K562 (cell line): ENCODE data around the gene C2CD2. TPM values are rescaled to one million over a fixed set of nuclear protein-coding genes. Genes with fewer than 3 reads are reported as not detected.

ENCODE experiments used
- ATAC-seq: fragments of 200-7000 bp; cut with Tn5 transposase; 3 replicates; pipeline ENCODE4 v1.9.1; 2020; ENCODE audit warnings: moderate library complexity
- BruUV-seq: library from RNA; stranded (reverse); fragments of 400-500 nt; replicated peaks from 2 replicates; lab custom pipeline; 2021; lab: Mats Ljungman, UMichigan
- CTCF ChIA-PET: fragments of 300-600 bp; formaldehyde crosslinking; extraction: SDS; loops from one replicate; lab custom pipeline; 2021; ENCODE audit warnings: low intra/inter-chr PET ratio; lab: Yijun Ruan, JAX
- POLR2A ChIA-PET: fragments of 300-600, 350-650 bp; sonication (Branson Sonifier 250); formaldehyde crosslinking; extraction: SDS; loops from one replicate; lab custom pipeline; 2021; ENCODE audit warnings: antibody characterized with exemption, inconsistent platforms; lab: Yijun Ruan, JAX
- DNase-seq, 4 experiments: peaks; one replicate each; pipeline versions ENCODE4 v3.0.0 to v3.0.0-alpha.2; 2011 to 2018; ENCODE audit warnings: low spot score in 3 of 4, mixed read lengths in 3 of 4; ENCODE audit errors: extremely low read depth in 1 of 4
- FAIRE-seq: peaks from 2 replicates; lab custom pipeline; 2011; peaks lifted over from hg19 to GRCh38; lab: Jason Lieb, UNC
- H2AFZ ChIP-seq: 2 replicates; pipeline ENCODE4 v1.6.0; 2011; ENCODE audit warnings: low read depth, low read length, control low read depth, inconsistent platforms
- H3K27ac ChIP-seq: fragments of 200-600 bp; 3 replicates; pipeline ENCODE4 v1.8.0; 2011; ENCODE audit warnings: low read depth, mild to moderate bottlenecking, control low read depth, inconsistent platforms, low read length, moderate library complexity, mixed read lengths; ENCODE audit errors: extremely low read depth
- H3K27me3 ChIP-seq, 2 experiments: fragments of 300-600 bp in 1 of 2; 2 replicates in 1 of 2; 3 replicates in 1 of 2; pipeline versions ENCODE4 v1.6.0 to v1.8.0; 2011; ENCODE audit warnings: inconsistent platforms in 2 of 2, low read length in 2 of 2, mild to moderate bottlenecking in 1 of 2, mixed read lengths in 1 of 2, moderate library complexity in 1 of 2; ENCODE audit not compliant: control insufficient read depth in 2 of 2, insufficient read depth in 2 of 2
- H3K36me3 ChIP-seq: fragments of 300-600 bp; 3 replicates; pipeline ENCODE4 v1.8.0; 2011; ENCODE audit warnings: mild to moderate bottlenecking, low read length, inconsistent platforms; ENCODE audit not compliant: control insufficient read depth, insufficient read depth
- H3K4me1 ChIP-seq, 2 experiments: fragments of 200-600 bp in 1 of 2; replicated peaks in 1 of 2; 2 replicates in 1 of 2; 3 replicates in 1 of 2; pipeline versions ENCODE4 v1.5.1 to v1.8.0; 2011; ENCODE audit warnings: inconsistent platforms in 2 of 2, low read length in 2 of 2, mild to moderate bottlenecking in 1 of 2, mixed read lengths in 1 of 2, moderate library complexity in 1 of 2; ENCODE audit not compliant: control insufficient read depth in 2 of 2, insufficient read depth in 2 of 2
- H3K4me2 ChIP-seq: 2 replicates; pipeline ENCODE4 v1.6.1; 2011; ENCODE audit warnings: low read length, control low read depth, inconsistent platforms, mixed read lengths; ENCODE audit not compliant: insufficient read depth
- H3K4me3 ChIP-seq: fragments of 200-600 bp; sonication (generic), shearing (Covaris generic); 2 replicates; pipeline ENCODE4 v1.5.1; 2016; ENCODE audit warnings: control low read depth, inconsistent platforms
- H3K79me2 ChIP-seq: fragments of 200-600 bp; 3 replicates; pipeline ENCODE4 v1.8.0; 2011; ENCODE audit warnings: low read length, inconsistent platforms; ENCODE audit not compliant: control insufficient read depth, insufficient read depth
- H3K9ac ChIP-seq, 2 experiments: 2 replicates each; pipeline versions ENCODE4 v1.6.0 to v1.6.1; 2011; ENCODE audit warnings: low read depth in 2 of 2, low read length in 2 of 2, control low read depth in 1 of 2, inconsistent platforms in 1 of 2, mild to moderate bottlenecking in 1 of 2, mixed read lengths in 1 of 2; ENCODE audit not compliant: insufficient read depth in 1 of 2
- H3K9me1 ChIP-seq: one replicate; pipeline ENCODE4 v1.6.0; 2011; ENCODE audit warnings: inconsistent platforms, mild to moderate bottlenecking, low read length, moderate library complexity; ENCODE audit not compliant: control insufficient read depth, insufficient read depth
- H3K9me3 ChIP-seq: replicated peaks from 2 replicates; pipeline ENCODE4 v1.5.1; 2011; ENCODE audit warnings: low read depth, low read length, inconsistent platforms; ENCODE audit not compliant: control insufficient read depth, insufficient read depth
- H4K20me1 ChIP-seq: replicated peaks from 2 replicates; pipeline ENCODE4 v1.6.1; 2011; ENCODE audit warnings: low read length, inconsistent platforms, mixed read lengths; ENCODE audit not compliant: control insufficient read depth, insufficient read depth
- CBX3 ChIP-seq, 2 experiments: IDR thresholded peaks; 1 replicate in 1 of 2; 2 replicates in 1 of 2; pipeline ENCODE4 v1.6.1; 2012; ENCODE audit warnings: inconsistent platforms in 2 of 2, low read length in 2 of 2, borderline replicate concordance in 1 of 2, control low read depth in 1 of 2
- CREM ChIP-seq: IDR thresholded peaks from 2 replicates; pipeline ENCODE4 v1.6.1; 2014; ENCODE audit warnings: antibody characterized with exemption, low read depth
- NR1H2 ChIP-seq: sonication (generic); formaldehyde crosslinking; IDR thresholded peaks from 2 replicates; pipeline ENCODE4 v1.4.0; 2020; ENCODE audit warnings: mild to moderate bottlenecking, missing genetic modification reagents
- PML ChIP-seq: IDR thresholded peaks from 2 replicates; pipeline ENCODE4 v1.6.1; 2012; ENCODE audit warnings: low read length, inconsistent platforms
- RBM39 ChIP-seq: fragments of 200-400 bp; formaldehyde crosslinking; optimal IDR thresholded peaks from 2 replicates; pipeline ENCODE3; 2018; ENCODE audit warnings: low read depth, low read length
- RFX7 ChIP-seq: fragments of 250-450 bp; sonication (Bioruptor Pico); IDR thresholded peaks from 2 replicates; pipeline ENCODE4 v1.5.1; 2021; ENCODE audit warnings: mild to moderate bottlenecking
- SMARCA4 ChIP-seq: fragments of 450-650 bp; IDR thresholded peaks from 2 replicates; pipeline ENCODE4 v1.6.1; 2016
- SRSF3 ChIP-seq: fragments of 200-400 bp; formaldehyde crosslinking; IDR thresholded peaks from 2 replicates; pipeline ENCODE4 v1.6.1; 2016; ENCODE audit warnings: mild to moderate bottlenecking, low read length, moderate library complexity; ENCODE audit not compliant: insufficient read depth
- TEAD4 ChIP-seq, 2 experiments: sonication (generic) in 1 of 2; formaldehyde crosslinking in 1 of 2; IDR thresholded peaks; 2 replicates each; pipeline versions ENCODE4 v1.6.1 to v1.8.0; 2012 to 2022; ENCODE audit warnings: borderline replicate concordance in 1 of 2, inconsistent platforms in 1 of 2, low read length in 1 of 2, mild to moderate bottlenecking in 1 of 2, missing genetic modification reagents in 1 of 2
- TFAP4 ChIP-seq: sonication (generic); formaldehyde crosslinking; IDR thresholded peaks from 2 replicates; pipeline ENCODE4 v1.8.0; 2022; ENCODE audit warnings: missing genetic modification reagents, mild to moderate bottlenecking, moderate library complexity, borderline replicate concordance
- WHSC1 ChIP-seq: IDR thresholded peaks from one replicate; pipeline ENCODE4 v1.6.1; 2012; ENCODE audit warnings: low read length, control low read depth, inconsistent platforms
- ZNF561 ChIP-seq: fragments of 450-650 bp; formaldehyde crosslinking; conservative IDR thresholded peaks from 2 replicates; pipeline ENCODE4 v1.4.0; 2020; ENCODE audit warnings: mild to moderate bottlenecking, moderate library complexity
- WGBS: fragments of 100-300 bp; shearing (Covaris generic); methylation state at CpG from one replicate; pipeline ENCODE4 v1.1.6; 2016; ENCODE audit warnings: low coverage, mixed read lengths; ENCODE audit not compliant: insufficient coverage; ENCODE audit errors: missing lambda C conversion rate; 5-methylcytosine and 5-hydroxymethylcytosine counted together
- in situ Hi-C: fragments of 300-500 bp; cut with MboI; formaldehyde crosslinking; loops from 4 replicates; pipeline ENCODE4 v1.15.0; 2018; ENCODE audit warnings: inconsistent platforms, mixed read lengths
- intact Hi-C: fragments of 100-400 bp; cut with micrococcal nuclease; formaldehyde crosslinking; loops from 2 replicates; pipeline ENCODE4 v1.14.2; 2022
- polyA plus RNA-seq, 8 experiments: library from polyadenylated mRNA; depleted of rRNA in 4 of 8; stranded (reverse) in 5 of 8; unstranded in 3 of 8; fragments of >200 nt; fragmentation: Nextera tagmentation in 2 of 8; fragmentation: Illumina TruSeq in 1 of 8; extraction: Ambion mirVana in 2 of 8; extraction: Trizol in 1 of 8; gene quantifications; 2 replicates each; pipeline versions ENCODE4 v1.2.1 to v1.2.3, GENCODE V29; 2011 to 2014; ENCODE audit warnings: inconsistent platforms in 1 of 8, missing spikeins in 1 of 8
- total RNA-seq, 7 experiments: library from RNA; depleted of rRNA in 6 of 7; stranded (reverse); fragments of >200 nt in 6 of 7; fragmentation: Illumina TruSeq in 2 of 7; extraction: Trizol in 2 of 7; gene quantifications; 2 replicates each; pipeline versions ENCODE4 v1.2.1 to v1.2.3, GENCODE V29; 2011 to 2021; ENCODE audit warnings: low replicate concordance in 1 of 7
- TF ChIP-seq, protein P1 (sequence below), 2 experiments: fragments of 450-650 bp in 1 of 2; sonication (generic) in 1 of 2; formaldehyde crosslinking in 1 of 2; IDR thresholded peaks in 1 of 2; conservative IDR thresholded peaks in 1 of 2; 2 replicates each; pipeline versions ENCODE4 v1.6.1 to v1.8.1; 2016 to 2023; ENCODE audit warnings: mild to moderate bottlenecking in 2 of 2, moderate library complexity in 2 of 2, inconsistent platforms in 1 of 2, missing genetic modification reagents in 1 of 2
- TF ChIP-seq, protein P2 (sequence below), 2 experiments: IDR thresholded peaks; 2 replicates each; pipeline ENCODE4 v1.6.1; 2012; ENCODE audit warnings: improper control_type of control experiment in 2 of 2, low read depth in 2 of 2, low read length in 2 of 2, borderline replicate concordance in 1 of 2

The C2CD2 gene
- total and polyA plus RNA-seq, 9 of the 15 experiments (the other 6 are each of a cell fraction or from before 2014, with no cell fraction given), result 1.3 to 21.6 (median 12.1) TPM

- H3K4me3 ChIP-seq, result no peak overlapping the region
- peaks cover 4% of the 10 kb centered on the region; the same call in 2 of the 3 replicates for H3K79me2 ChIP-seq
- in situ Hi-C loops, result no loop called here
- no peaks in the 10 kb centered on the region for H3K9me3 ChIP-seq
- H3K27me3 ChIP-seq, result peaks cover 15 to 26% of the 10 kb centered on the region in 2 experiments
- POLR2A ChIA-PET, result interaction anchor here (0.6 to 1.1 kb wide), 5 partner anchors 8 to 80 kb away, joined by 3 to 5 read pairs (median 3); partner anchors contain the start of gene PRDM15
- no peaks in the 10 kb centered on the region for H4K20me1 ChIP-seq
- FAIRE-seq (no peak), DNase-seq (peak; percentile 66 to 89 (median 75)), ATAC-seq (peak; percentile 65)
- 33% methylated on average over 24 of the region's 24 CpGs for WGBS
- no peaks in the 10 kb centered on the region; the same call in 2 of the 3 replicates for H3K36me3 ChIP-seq
- no peaks in the 10 kb centered on the region for H3K9me1 ChIP-seq
- H3K9ac ChIP-seq, result peak overlapping the region; percentile 15 to 21; a peak in 2 of 4 replicates
- peak overlapping the region; percentile 20 for H3K4me2 ChIP-seq
- H3K27ac ChIP-seq, result peak overlapping the region; percentile 76
- intact Hi-C loops, result loop anchor here (1.0 to 5.0 kb wide), 3 partner anchors 53 to 141 kb away; partner anchors contain the start of gene PRDM15
- H2AFZ ChIP-seq, result peak overlapping the region; percentile 83
- H3K4me1 ChIP-seq, result peaks cover 31 to 53% of the 10 kb centered on the region in 2 experiments
- CTCF ChIA-PET, result interaction anchor here (0.6 to 1.2 kb wide), 2 partner anchors 139 to 141 kb away, joined by 3 read pairs; no protein-coding TSS in a partner anchor
- BruUV-seq, result no TSS peak
- peak; percentile 67 for TF ChIP-seq TFAP4 (CRISPR knock-in tag)
- TF ChIP-seq TEAD4 (IDR thresholded peaks at IDR 0.05; ENCODE audit: low read length), result peak; percentile 95
- TF ChIP-seq TEAD4 (CRISPR knock-in tag; IDR thresholded peaks at IDR 0.05; ENCODE audit: borderline replicate concordance), result 0 out of 2 replicates have a peak, but pooled peaks have one; percentile 85
- 0 out of 3 replicates have a peak, but pooled peaks of 1 of the 2 experiments have one; percentile 17 for TF ChIP-seq CBX3 (IDR thresholded peaks at IDR 0.05; ENCODE audit: borderline replicate concordance in 1 of 2, low read length in 2 of 2)
- TF ChIP-seq CREM, result 0 out of 2 replicates have a peak, but pooled peaks have one; percentile 20
- no peak for TF ChIP-seq SRSF3
- no peak for TF ChIP-seq RBM39
- TF ChIP-seq PML, result peak; percentile 13; the same call in 1 of the 2 replicates
- TF ChIP-seq, protein P1, sequence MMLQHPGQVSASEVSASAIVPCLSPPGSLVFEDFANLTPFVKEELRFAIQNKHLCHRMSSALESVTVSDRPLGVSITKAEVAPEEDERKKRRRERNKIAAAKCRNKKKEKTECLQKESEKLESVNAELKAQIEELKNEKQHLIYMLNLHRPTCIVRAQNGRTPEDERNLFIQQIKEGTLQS (IDR thresholded peaks at IDR 0.05), result peak; percentile 54
- TF ChIP-seq, protein P1 (CRISPR knock-in tag; conservative IDR thresholded peaks at IDR 0.05), result no peak
- TF ChIP-seq WHSC1, result no peak
- TF ChIP-seq, protein P2, sequence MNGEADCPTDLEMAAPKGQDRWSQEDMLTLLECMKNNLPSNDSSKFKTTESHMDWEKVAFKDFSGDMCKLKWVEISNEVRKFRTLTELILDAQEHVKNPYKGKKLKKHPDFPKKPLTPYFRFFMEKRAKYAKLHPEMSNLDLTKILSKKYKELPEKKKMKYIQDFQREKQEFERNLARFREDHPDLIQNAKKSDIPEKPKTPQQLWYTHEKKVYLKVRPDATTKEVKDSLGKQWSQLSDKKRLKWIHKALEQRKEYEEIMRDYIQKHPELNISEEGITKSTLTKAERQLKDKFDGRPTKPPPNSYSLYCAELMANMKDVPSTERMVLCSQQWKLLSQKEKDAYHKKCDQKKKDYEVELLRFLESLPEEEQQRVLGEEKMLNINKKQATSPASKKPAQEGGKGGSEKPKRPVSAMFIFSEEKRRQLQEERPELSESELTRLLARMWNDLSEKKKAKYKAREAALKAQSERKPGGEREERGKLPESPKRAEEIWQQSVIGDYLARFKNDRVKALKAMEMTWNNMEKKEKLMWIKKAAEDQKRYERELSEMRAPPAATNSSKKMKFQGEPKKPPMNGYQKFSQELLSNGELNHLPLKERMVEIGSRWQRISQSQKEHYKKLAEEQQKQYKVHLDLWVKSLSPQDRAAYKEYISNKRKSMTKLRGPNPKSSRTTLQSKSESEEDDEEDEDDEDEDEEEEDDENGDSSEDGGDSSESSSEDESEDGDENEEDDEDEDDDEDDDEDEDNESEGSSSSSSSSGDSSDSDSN (IDR thresholded peaks at IDR 0.05; ENCODE audit: borderline replicate concordance in 1 of 2, low read depth in 2 of 2, low read length in 2 of 2), result no peak
- no peak for TF ChIP-seq RFX7 (CRISPR knock-in tag)
- TF ChIP-seq ZNF561, result no peak
- TF ChIP-seq NR1H2 (CRISPR knock-in tag), result no peak
- TF ChIP-seq SMARCA4, result peak; percentile 46
Observed at GRCh38 chr21:41957991-41958766, 4.4 kb upstream of the C2CD2 start.
